SK-N-SH (cell line): ENCODE results near the gene TRPM3. TPM values are rescaled to one million over a fixed set of nuclear protein-coding genes. Genes with fewer than 3 reads are reported as not detected.

Experiments
- CTCF ChIA-PET: fragments of 300-600, 350-600 bp; formaldehyde crosslinking; extraction: SDS; loops from one replicate; lab custom pipeline; 2021; lab: Yijun Ruan, JAX
- POLR2A ChIA-PET: fragments of 350-600 bp; sonication (Branson Sonifier 250); formaldehyde crosslinking; extraction: SDS; loops from one replicate; lab custom pipeline; 2020; ENCODE audit warnings: antibody characterized with exemption, inconsistent platforms; lab: Yijun Ruan, JAX
- DNase-seq: peaks from one replicate; pipeline ENCODE4 v3.0.0; 2012
- H2AFZ ChIP-seq: fragments of 200-600 bp; sonication (generic); 2 replicates; pipeline ENCODE4 v1.8.1; 2016; ENCODE audit warnings: antibody characterized with exemption, mild to moderate bottlenecking, low read depth
- H3F3A ChIP-seq: fragments of 200-600 bp; sonication (generic); replicated peaks from 2 replicates; pipeline ENCODE3; 2016; ENCODE audit warnings: antibody characterized with exemption, mild to moderate bottlenecking; ENCODE audit not compliant: insufficient read depth
- H3K27ac ChIP-seq, 2 experiments: fragments of 200-500 bp in 1 of 2; fragments of 200-600 bp in 1 of 2; sonication (Bioruptor generic) in 1 of 2; sonication (generic), shearing (Covaris generic) in 1 of 2; 2 replicates each; pipeline versions ENCODE4 v1.5.1 to v1.6.1; 2014 to 2016; ENCODE audit warnings: low read depth in 2 of 2, inconsistent platforms in 1 of 2, low read length in 1 of 2, mild to moderate bottlenecking in 1 of 2, mixed read lengths in 1 of 2
- H3K27me3 ChIP-seq: fragments of 200-600 bp; sonication (generic), shearing (Covaris generic); 2 replicates; pipeline ENCODE4 v1.6.1; 2016; ENCODE audit warnings: mixed run types; ENCODE audit not compliant: insufficient read depth
- H3K36me3 ChIP-seq, 2 experiments: fragments of 200-500 bp in 1 of 2; fragments of 200-600 bp in 1 of 2; sonication (Bioruptor generic) in 1 of 2; sonication (generic) in 1 of 2; replicated peaks in 1 of 2; 2 replicates each; pipeline versions ENCODE3 to v1.5.1; 2014 to 2016; ENCODE audit warnings: low read length in 1 of 2, mild to moderate bottlenecking in 1 of 2; ENCODE audit not compliant: insufficient read depth in 2 of 2, control insufficient read depth in 1 of 2
- H3K4me1 ChIP-seq, 2 experiments: fragments of 200-500 bp in 1 of 2; fragments of 200-600 bp in 1 of 2; sonication (Bioruptor generic) in 1 of 2; sonication (generic), shearing (Covaris generic) in 1 of 2; 2 replicates each; pipeline versions ENCODE4 v1.5.1 to v1.6.1; 2014 to 2016; ENCODE audit warnings: low read depth in 1 of 2, low read length in 1 of 2, mixed run types in 1 of 2; ENCODE audit not compliant: insufficient read depth in 2 of 2, control insufficient read depth in 1 of 2
- H3K4me2 ChIP-seq: fragments of 200-600 bp; sonication (generic), shearing (Covaris generic); 2 replicates; pipeline ENCODE4 v1.6.1; 2017; ENCODE audit warnings: mixed run types
- H3K4me3 ChIP-seq, 2 experiments: fragments of 200-500 bp in 1 of 2; fragments of 200-600 bp in 1 of 2; sonication (Bioruptor generic) in 1 of 2; sonication (generic), shearing (Covaris generic) in 1 of 2; 2 replicates each; pipeline versions ENCODE4 v1.5.1 to v1.8.1; 2014 to 2016; ENCODE audit warnings: low read depth in 2 of 2, inconsistent platforms in 1 of 2, low read length in 1 of 2, mild to moderate bottlenecking in 1 of 2, mixed read lengths in 1 of 2, moderate library complexity in 1 of 2
- H3K79me2 ChIP-seq: fragments of 200-600 bp; sonication (generic); 2 replicates; pipeline ENCODE4 v1.8.1; 2017; ENCODE audit warnings: mild to moderate bottlenecking; ENCODE audit not compliant: insufficient read depth
- H3K9ac ChIP-seq: fragments of 200-600 bp; sonication (generic); 2 replicates; pipeline ENCODE4 v1.6.1; 2017; ENCODE audit warnings: mixed run types
- H3K9me2 ChIP-seq: fragments of 200-600 bp; sonication (generic); 2 replicates; pipeline ENCODE4 v1.6.1; 2017; ENCODE audit warnings: mixed run types
- H3K9me3 ChIP-seq: fragments of 200-600 bp; sonication (generic); 2 replicates; pipeline ENCODE4 v1.6.1; 2017; ENCODE audit warnings: mixed run types, mild to moderate bottlenecking, moderate library complexity
- H4K20me1 ChIP-seq: fragments of 200-600 bp; sonication (generic); 2 replicates; pipeline ENCODE4 v1.6.1; 2017; ENCODE audit warnings: mild to moderate bottlenecking, mixed run types; ENCODE audit not compliant: insufficient read depth
- EP300 ChIP-seq, 2 experiments: IDR thresholded peaks; 2 replicates each; pipeline versions ENCODE4 v1.4.0 to v1.6.1; 2012; ENCODE audit warnings: borderline replicate concordance in 1 of 2, low read depth in 1 of 2, low read length in 1 of 2
- FOSL2 ChIP-seq: IDR thresholded peaks from 2 replicates; pipeline ENCODE4 v1.4.0; 2012; ENCODE audit warnings: low read depth, mild to moderate bottlenecking, moderate library complexity, borderline replicate concordance
- FOXM1 ChIP-seq: IDR thresholded peaks from 2 replicates; pipeline ENCODE4 v1.4.0; 2012; ENCODE audit warnings: low read depth, mild to moderate bottlenecking
- GATA2 ChIP-seq: sonication (generic); formaldehyde crosslinking; IDR thresholded peaks from 2 replicates; pipeline ENCODE4 v1.5.0; 2020; ENCODE audit warnings: mild to moderate bottlenecking, missing genetic modification reagents
- JUND ChIP-seq: IDR thresholded peaks from 2 replicates; pipeline ENCODE4 v1.4.0; 2012
- MAX ChIP-seq: IDR thresholded peaks from 2 replicates; pipeline ENCODE4 v1.4.0; 2012; ENCODE audit warnings: low read depth
- PBX3 ChIP-seq: IDR thresholded peaks from 2 replicates; pipeline ENCODE4; 2012
- RCOR1 ChIP-seq: fragments of 150-350 bp; IDR thresholded peaks from 2 replicates; pipeline ENCODE4 v1.6.1; 2017; ENCODE audit warnings: antibody characterized with exemption, low read length
- RXRA ChIP-seq: IDR thresholded peaks from 2 replicates; pipeline ENCODE4 v1.4.0; 2012; ENCODE audit warnings: low read depth, mild to moderate bottlenecking, borderline replicate concordance
- TEAD4 ChIP-seq: IDR thresholded peaks from 2 replicates; pipeline ENCODE4 v1.4.0; 2012; ENCODE audit warnings: mild to moderate bottlenecking, borderline replicate concordance; ENCODE audit not compliant: insufficient read depth
- YY1 ChIP-seq: IDR thresholded peaks from 2 replicates; pipeline ENCODE4 v1.4.0; 2012; ENCODE audit warnings: low read depth, mild to moderate bottlenecking
- WGBS: methylation state at CpG from one replicate; pipeline ENCODE4 v1.1.6; 2017; ENCODE audit warnings: low lambda C conversion rate; 5-methylcytosine and 5-hydroxymethylcytosine counted together
- polyA plus RNA-seq, 3 experiments: library from polyadenylated mRNA; depleted of rRNA; stranded (reverse); fragments of >200 nt; gene quantifications; 2 replicates each; pipeline ENCODE4 v1.2.3, GENCODE V29; 2012

Gene TRPM3
- polyA plus RNA-seq, 1 of the 3 experiments (the other 2 are of a cell fraction), result not detected

GRCh38 chr9:70563431-70564204 is 557.8 kb downstream of the TRPM3 start:
- Histone ChIP-seq H3K36me3 (no peaks in the 10 kb centered on the region), H3K79me2 (no peaks in the 10 kb centered on the region), H3F3A (no peaks in the 10 kb centered on the region), H4K20me1 (no peaks in the 10 kb centered on the region), H3K4me1 (no peaks in the 10 kb centered on the region; a peak in 1 of 4 replicates), H3K27ac (peak overlapping the region in 1 of 2 experiments; percentile 9; a peak in 1 of 4 replicates), H3K9me2 (no peaks in the 10 kb centered on the region), H3K4me2 (no peak overlapping the region), H3K27me3 (no peaks in the 10 kb centered on the region), H3K9me3 (no peaks in the 10 kb centered on the region), H2AFZ (no peak overlapping the region), H3K9ac (no peak overlapping the region), H3K4me3 (no peak overlapping the region)
- CTCF ChIA-PET, result interaction anchor here (1.0 to 1.4 kb wide), 2 partner anchors 39 to 223 kb away, joined by 3 to 5 read pairs; no protein-coding TSS in a partner anchor
- TF ChIP-seq FOXM1 (no peak), GATA2 (CRISPR knock-in tag) (no peak), EP300 (IDR thresholded peaks at IDR 0.05; ENCODE audit: borderline replicate concordance in 1 of 2, low read depth in 1 of 2, low read length in 1 of 2) (no peak), RCOR1 (no peak), RXRA (no peak)
- 72% methylated on average over 5 of the region's 5 CpGs for WGBS
- POLR2A ChIA-PET, result no interaction called here
- no peak for DNase-seq

GRCh38 chr9:70563010-70563409 is 558.4 kb downstream of the TRPM3 start:
- Histone ChIP-seq H3F3A (no peaks in the 10 kb centered on the region), H3K36me3 (no peaks in the 10 kb centered on the region), H3K9me3 (no peaks in the 10 kb centered on the region), H3K4me3 (no peak overlapping the region), H3K9ac (no peak overlapping the region), H3K27ac (peak overlapping the region in 1 of 2 experiments; percentile 9; a peak in 1 of 4 replicates), H3K27me3 (no peaks in the 10 kb centered on the region), H2AFZ (no peak overlapping the region), H3K9me2 (no peaks in the 10 kb centered on the region), H3K79me2 (no peaks in the 10 kb centered on the region), H3K4me2 (no peak overlapping the region), H3K4me1 (no peaks in the 10 kb centered on the region; a peak in 1 of 4 replicates), H4K20me1 (no peaks in the 10 kb centered on the region)
- ChIA-PET CTCF (interaction anchor here (1.0 to 1.4 kb wide), 2 partner anchors 39 to 223 kb away, joined by 3 to 5 read pairs; no protein-coding TSS in a partner anchor), POLR2A (no interaction called here)
- no peak for DNase-seq
- TF ChIP-seq MAX, result no peak
- TF ChIP-seq EP300 (IDR thresholded peaks at IDR 0.05; ENCODE audit: borderline replicate concordance in 1 of 2, low read depth in 1 of 2, low read length in 1 of 2), result no peak
- TF ChIP-seq FOXM1, result no peak
- TF ChIP-seq PBX3, result no peak
- no peak for TF ChIP-seq RCOR1
- no peak for TF ChIP-seq TEAD4
- no peak for TF ChIP-seq FOSL2
- TF ChIP-seq JUND, result no peak
- no peak for TF ChIP-seq YY1
- WGBS, result 89% methylated on average over 4 of the region's 4 CpGs
